Right ventricle myocardium superior (tissue), 1 donor: Measurements from ENCODE around the gene IGF1. TPM values are rescaled to one million over a fixed set of nuclear protein-coding genes. Genes with fewer than 3 reads are reported as not detected.
A peak's percentile ranks its signal among the peaks of the same experiment; 100 is the strongest.

Experiments used
- ATAC-seq: fragments of 200-7000 bp; cut with Tn5 transposase; one replicate; pipeline ENCODE4 v1.9.1; 2020; ENCODE audit warnings: mild to moderate bottlenecking; ENCODE audit not compliant: poor library complexity
- DNase-seq: peaks from one replicate; pipeline ENCODE4 v3.0.0-alpha.2; 2020
- intact Hi-C: fragments of 100-400 bp; cut with DNase I; formaldehyde crosslinking; loops from one replicate; pipeline ENCODE4 v1.11.2; 2022
- total RNA-seq: library from RNA; stranded (reverse); fragmentation: NEBNext Ultra II Directional; extraction: Animal tissue kit (Norgen Biotek cat#: 25700); gene quantifications from one replicate; pipeline ENCODE4 v1.2.1, GENCODE V29; 2021
- donor health status: DM: no; HTN: yes; CAD: no; lungs with severe emphysema.

The IGF1 gene
- total RNA-seq, 1 donor from 2014 or later, result 8.3 TPM

GRCh38 chr12:102410511-102410910, 69.9 kb downstream of the IGF1 start:
- intact Hi-C loops, result no loop called here
- DNase-seq (no peak), ATAC-seq (no peak)

- no peak for DNase-seq
- intact Hi-C loops, result no loop called here
- no peak for ATAC-seq
Observed at GRCh38 chr12:102408487-102409297, 71.7 kb downstream of the IGF1 start.

- ATAC-seq (no peak), DNase-seq (no peak)
- intact Hi-C loops, result no loop called here
Observed at GRCh38 chr12:102407776-102408486, 72.4 kb downstream of the IGF1 start.

GRCh38 chr12:102406033-102406584, 74.3 kb downstream of the IGF1 start:
- ATAC-seq (peak; percentile 93), DNase-seq (peak; percentile 44)
- intact Hi-C loops, result no loop called here

- ATAC-seq, result no peak
- no peak for DNase-seq
- intact Hi-C loops, result no loop called here
Observed at GRCh38 chr12:102401087-102401486, 79.3 kb downstream of the IGF1 start.

GRCh38 chr12:102399653-102400052, 80.7 kb downstream of the IGF1 start:
- ATAC-seq (no peak), DNase-seq (no peak)
- intact Hi-C loops, result no loop called here

GRCh38 chr12:102396276-102396675, 84.1 kb downstream of the IGF1 start:
- ATAC-seq (no peak), DNase-seq (no peak)
- intact Hi-C loops, result no loop called here

- DNase-seq, result no peak
- no peak for ATAC-seq
- intact Hi-C loops, result no loop called here
Observed at GRCh38 chr12:102394200-102394599, 86.2 kb downstream of the IGF1 start.

- no peak for DNase-seq
- intact Hi-C loops, result no loop called here
- ATAC-seq, result no peak
Observed at GRCh38 chr12:102390068-102390467, 90.3 kb downstream of the IGF1 start.

GRCh38 chr12:102388469-102388868, 91.9 kb downstream of the IGF1 start:
- intact Hi-C loops, result no loop called here
- ATAC-seq (no peak), DNase-seq (no peak)

GRCh38 chr12:102385343-102385742, 95.0 kb downstream of the IGF1 start:
- ATAC-seq, result no peak
- intact Hi-C loops, result no loop called here
- no peak for DNase-seq

- intact Hi-C loops, result no loop called here
- DNase-seq, result no peak
- ATAC-seq, result peak; percentile 25
Observed at GRCh38 chr12:102379346-102380162, 100.8 kb downstream of the IGF1 start.

GRCh38 chr12:102376781-102377180, 103.6 kb downstream of the IGF1 start:
- intact Hi-C loops, result no loop called here
- no peak for ATAC-seq

GRCh38 chr12:102376181-102376747, 104.1 kb downstream of the IGF1 start:
- no peak for ATAC-seq

More at GRCh38 chr12:102376781-102377180, 103.6 kb downstream of the IGF1 start:
- DNase-seq, result no peak

GRCh38 chr12:102374190-102374589, 106.2 kb downstream of the IGF1 start:
- no peak for ATAC-seq
- intact Hi-C loops, result no loop called here
- DNase-seq, result no peak

More at GRCh38 chr12:102376181-102376747, 104.1 kb downstream of the IGF1 start:
- no peak for DNase-seq
- intact Hi-C loops, result no loop called here

- DNase-seq (no peak), ATAC-seq (no peak)
- intact Hi-C loops, result no loop called here
Observed at GRCh38 chr12:102372087-102372486, 108.3 kb downstream of the IGF1 start.

GRCh38 chr12:102371165-102371564, 109.2 kb downstream of the IGF1 start:
- ATAC-seq, result no peak
- intact Hi-C loops, result no loop called here
- no peak for DNase-seq

- DNase-seq (no peak), ATAC-seq (no peak)
- intact Hi-C loops, result no loop called here
Observed at GRCh38 chr12:102369876-102370275, 110.5 kb downstream of the IGF1 start.

- no peak for DNase-seq
- ATAC-seq, result no peak
- intact Hi-C loops, result no loop called here
Observed at GRCh38 chr12:102365365-102365764, 115.0 kb downstream of the IGF1 start.
